ENCODE results near the gene CDH4.
A peak's percentile ranks its signal among the peaks of the same experiment; 100 is the strongest.

The CDH4 gene

DNA sequence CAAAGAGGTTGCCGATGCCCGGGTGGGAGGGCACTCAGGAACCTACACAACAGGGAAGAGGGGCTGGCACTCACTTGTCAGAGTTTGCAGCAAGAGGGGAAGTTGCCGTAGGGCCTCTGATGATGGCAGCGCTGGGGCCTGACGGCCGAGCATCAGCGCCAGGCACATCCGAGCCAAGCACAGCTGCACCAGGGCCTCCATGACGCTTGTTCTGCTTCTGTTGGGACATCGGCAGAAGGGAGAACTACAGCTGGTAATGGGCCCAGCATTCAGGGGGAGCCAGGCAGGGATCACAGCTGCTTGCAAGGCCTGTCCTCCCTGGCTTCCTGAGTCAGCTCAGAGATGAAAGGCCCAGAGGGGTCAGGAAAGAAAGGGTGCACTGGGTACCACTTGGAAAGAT, 367.7 kb downstream of the CDH4 start:
- no peak for DNase-seq

DNA sequence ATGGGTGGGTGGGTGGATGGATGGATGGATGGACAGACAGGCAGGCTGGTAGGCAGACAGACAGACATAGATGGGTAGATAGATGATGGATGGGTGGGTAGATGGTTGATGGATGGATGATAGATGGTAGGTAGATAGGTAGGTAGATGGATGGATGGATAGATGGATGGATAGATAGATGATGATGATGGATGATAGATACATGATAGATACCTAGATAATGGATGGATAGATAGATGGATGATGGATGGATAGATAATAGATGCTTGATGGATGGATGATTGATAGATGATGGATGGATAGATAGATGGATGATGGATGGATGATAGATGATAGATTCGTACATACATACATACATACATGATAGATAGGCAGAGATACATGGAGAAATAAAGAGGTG, 368.1 kb downstream of the CDH4 start:
- no peak for DNase-seq

DNA sequence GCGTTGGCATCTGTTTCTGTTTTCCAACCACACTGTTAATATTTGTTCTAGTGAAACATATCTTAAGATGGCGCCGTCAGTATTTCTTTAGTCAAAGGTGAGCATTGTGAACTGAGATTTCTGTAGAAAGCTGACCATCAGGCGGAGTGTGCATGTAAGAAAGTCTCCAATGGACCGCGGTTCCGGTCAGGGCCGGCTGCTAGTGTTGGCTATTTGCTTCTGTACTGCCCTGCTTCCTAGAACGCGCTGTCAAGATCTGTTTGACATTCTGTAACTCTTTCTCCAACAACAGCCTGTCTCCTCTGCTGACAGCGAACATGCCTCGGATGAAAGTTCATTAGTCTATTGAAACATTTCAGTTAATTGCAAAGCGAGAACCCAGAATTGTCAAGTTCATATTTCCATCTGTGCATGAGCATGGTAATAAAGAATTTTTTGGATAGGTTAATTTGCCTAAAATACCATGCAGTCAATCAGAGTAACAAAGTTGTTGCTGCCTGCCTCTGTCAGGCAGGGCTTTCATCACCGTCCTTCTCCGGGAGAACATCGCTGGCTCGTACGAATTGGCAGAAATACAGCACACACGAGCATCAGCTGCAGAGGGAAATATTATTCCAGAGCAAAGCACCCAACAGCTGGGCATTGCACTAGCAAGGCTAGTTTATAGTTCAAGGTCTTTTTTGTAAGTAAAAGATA, 369.1 kb downstream of the CDH4 start:
- no peak for DNase-seq

DNA sequence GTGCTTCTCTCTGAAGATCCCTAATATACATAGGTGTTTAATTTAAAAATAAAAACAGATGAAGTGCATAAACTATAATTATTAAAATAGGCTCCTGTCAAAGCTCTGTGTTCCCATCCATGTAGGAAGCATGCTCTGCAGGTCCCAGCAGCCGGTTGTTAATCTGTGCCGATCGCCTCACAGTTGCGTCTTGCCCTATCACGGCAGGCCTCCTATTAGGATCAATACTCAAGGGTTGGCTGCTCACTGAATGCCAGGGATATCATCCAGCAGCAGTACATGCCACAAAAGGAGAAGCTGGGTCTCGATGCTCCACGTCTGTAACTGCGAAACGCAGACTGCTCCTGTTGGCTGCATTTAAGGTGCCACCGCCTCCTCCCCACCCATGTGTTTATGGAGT, 369.8 kb downstream of the CDH4 start:
- DNase-seq: no peak

DNA sequence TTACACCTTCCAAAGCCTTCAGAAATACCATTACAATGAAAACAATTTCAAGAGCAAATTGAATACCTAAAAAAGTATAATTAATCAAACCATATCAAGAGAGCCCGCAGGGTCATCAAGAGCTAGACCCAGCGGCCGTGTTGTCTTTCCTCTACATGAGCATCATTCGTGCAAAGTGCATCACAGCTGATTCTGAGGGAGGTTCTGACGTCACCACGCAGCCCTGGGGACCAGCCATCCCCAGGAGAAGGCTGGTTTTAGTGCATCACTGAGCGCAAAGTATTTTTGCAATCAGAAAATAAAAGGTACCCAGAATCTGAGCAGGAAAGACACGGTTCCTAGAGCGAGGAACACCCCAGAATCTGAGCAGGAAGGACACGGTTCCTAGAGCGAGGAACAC, 371.4 kb downstream of the CDH4 start:
- no peak for DNase-seq

DNA sequence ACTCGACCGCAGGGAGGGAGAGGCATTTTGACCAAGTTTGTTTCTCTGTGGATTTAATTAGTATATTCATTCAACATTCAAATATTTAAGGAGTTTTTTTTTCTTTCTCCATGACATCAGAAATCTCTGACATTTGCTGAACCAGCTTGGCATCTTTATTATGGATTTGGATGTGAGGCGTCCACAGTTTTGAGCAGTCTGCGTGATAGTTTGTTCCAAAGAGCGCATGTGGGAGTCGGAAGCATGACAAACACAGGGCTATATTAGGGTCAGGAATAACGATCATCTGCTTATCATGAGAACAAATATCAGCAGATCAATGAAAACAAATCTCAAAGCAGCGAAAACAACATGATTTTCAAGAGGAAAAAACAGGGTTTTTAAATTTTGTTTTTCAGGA, 373.2 kb downstream of the CDH4 start:
- no peak for DNase-seq

DNA sequence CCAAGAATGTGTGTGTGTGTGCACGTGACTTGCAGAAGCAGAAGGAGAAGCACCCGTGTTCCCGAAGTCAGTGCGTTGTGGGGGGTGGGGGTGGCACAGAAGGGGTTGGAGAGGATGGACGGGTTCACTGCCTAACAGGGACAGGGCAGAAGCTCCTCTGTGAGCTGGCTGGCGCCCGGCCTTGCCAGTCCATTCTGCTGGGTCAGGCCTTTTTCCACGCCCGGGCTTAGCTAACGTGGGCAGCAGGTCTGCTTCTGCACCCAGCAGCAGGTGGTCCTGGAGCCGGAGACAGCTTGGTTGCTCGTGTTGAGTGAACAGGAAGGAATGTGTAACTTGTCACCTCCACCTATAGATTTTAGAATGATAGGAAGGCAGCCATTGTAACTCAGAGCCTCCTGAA, 374.4 kb downstream of the CDH4 start:
- no peak for DNase-seq

DNA sequence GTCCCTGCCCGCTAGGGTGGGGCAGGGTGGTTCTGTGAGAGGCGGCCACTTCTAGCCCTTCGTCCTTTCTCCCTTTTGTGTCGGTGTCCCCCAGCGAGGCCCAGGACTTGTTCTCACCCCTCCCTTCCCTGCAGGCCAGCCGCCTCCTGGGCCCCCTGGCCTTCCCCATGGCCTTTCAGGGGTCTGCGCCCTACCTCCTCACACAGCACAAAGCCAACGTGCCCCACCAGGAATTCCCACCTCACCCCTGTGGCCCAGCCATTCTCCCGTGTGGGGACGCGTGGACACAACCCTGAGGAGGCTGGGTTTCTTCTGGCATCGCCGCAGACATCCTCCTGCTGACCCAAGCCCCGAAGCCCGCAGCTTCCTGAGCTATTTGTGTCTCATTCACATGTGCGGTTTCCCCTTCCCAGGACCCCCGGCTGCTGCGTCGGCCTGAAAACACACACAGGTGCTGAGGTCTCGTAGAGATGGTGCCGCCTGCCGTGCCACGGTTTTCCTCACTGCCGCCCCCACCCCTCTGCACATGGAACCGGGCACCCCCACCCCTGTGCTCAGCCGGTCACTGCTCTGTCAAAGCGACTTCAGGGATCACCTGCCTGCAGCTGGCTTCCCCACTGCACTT, 375.8 kb downstream of the CDH4 start:
- no peak for DNase-seq

DNA sequence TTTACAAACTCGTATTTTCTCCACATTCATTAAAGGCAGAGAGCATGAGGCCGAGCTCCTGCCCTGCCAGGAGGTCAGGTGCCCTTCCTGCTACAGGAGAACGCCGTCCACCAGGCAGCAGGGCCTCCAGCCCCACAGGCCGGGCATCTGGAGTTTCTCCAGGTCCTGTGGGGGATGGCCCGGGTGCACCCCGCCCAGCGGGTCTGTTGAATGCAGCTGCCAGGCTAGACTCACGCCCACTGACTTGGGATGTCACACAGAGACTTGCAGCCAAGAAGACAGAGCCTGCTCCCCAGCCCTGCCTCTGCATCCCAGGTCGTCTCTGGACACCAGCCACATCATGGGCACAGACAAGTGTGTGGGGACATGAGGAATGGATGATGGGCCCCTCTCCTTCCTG, 376.4 kb downstream of the CDH4 start:
- no peak for DNase-seq

DNA sequence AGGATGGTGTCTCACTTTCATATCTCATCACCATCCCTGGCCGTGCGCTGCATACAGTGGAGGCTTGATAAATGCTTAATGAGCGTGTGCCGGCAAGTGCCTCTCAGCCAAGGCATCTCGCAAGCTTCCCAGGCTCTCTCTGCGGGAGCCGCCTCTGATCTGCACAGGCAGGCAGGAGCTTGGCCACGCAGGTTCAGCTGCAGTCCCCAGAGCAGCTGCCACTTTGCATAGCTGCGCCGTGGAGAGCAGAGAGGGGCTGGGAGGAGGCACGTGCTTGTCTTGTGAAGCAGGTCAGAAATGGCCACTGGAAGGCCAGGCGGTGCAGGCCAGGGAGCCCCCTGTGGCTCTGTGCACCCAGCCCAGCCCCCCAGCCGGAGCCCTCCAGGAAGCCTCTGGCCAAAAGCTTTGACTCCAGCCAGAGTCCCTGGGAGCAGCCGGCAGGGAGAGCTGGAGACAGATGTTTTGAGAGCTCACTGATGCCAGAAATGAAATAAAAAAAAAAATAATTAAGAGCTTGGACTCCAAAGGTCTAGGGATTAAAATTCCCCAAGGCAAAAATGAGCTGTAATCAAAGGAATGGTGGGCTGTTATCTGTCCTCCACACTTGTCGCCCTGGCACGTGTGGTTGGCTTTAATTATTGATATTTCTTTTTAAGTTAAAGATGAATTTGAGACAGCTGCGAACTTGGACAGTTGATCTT, 377.0 kb downstream of the CDH4 start:
- DNase-seq: peak; percentile 27

DNA sequence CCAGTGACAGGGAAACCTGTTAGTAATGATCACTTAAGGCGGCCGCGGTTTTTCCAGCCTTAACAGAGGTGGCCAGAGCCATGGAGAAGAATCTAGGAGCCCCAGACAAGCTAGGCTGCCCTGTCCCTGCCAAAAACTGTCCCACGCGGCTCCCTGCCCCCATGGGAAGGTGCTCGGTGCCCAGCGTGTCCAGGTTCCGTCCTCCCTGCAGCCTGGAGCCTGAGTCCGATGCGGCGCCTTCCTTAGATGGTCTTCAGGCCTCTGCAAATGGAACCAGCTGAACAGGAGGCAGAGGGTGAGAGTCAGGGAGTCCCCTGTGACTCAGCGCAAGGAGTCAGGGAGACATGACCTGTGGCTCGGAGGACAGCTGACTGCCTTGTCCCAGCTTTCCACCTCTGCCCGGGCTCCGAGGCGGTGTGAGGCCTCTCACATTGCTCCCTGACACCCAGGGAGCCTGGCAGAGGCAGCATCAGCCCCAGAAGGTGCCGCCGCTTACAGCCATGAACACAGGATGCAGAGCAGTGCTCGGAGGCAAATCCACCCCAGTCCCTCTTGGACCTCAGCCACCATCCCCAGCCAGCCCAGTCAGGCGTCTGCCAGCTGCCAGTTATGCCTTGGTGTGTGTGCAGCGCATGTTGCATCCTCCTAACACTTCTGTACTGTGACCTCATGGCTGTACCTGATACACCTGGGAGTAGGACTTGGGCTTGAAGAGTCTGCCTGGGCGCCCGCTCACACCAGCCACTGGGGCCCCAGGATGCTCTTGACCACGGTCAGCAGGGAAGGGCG, 377.7 kb downstream of the CDH4 start:
- DNase-seq: no peak

DNA sequence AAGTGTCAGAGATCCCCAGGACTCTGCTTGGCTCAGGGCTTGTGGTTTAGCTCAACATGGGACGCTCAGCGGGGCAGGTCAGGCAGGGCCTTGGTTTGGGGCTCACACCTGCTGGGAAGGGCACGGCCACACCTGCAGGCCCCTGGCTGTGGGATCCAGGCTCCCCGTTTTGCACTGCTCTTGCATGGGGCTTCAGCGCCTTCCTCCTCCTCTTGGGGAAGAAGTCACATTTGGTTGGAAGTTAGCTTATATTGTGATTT, 378.3 kb downstream of the CDH4 start:
- no peak for DNase-seq

DNA sequence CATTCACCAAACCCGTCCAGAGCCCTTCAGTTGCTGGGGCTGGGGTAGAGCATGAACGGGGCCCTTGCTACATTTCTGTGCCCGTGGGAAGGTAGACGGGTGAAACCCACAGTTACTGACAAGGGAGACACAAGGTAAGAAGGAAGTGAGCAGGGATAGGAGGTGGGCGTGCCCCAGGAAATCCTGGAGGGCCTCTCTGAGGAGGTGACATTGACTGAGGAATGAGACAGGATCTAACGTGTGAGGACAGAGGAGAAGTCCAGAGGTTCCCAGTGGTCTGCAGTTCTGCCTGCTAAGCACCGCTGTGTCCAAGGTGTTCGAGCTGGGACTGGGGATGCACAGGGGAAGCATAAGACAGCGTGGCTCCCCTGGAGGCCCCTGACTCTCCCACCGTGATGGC, 378.8 kb downstream of the CDH4 start:
- DNase-seq: no peak

DNA sequence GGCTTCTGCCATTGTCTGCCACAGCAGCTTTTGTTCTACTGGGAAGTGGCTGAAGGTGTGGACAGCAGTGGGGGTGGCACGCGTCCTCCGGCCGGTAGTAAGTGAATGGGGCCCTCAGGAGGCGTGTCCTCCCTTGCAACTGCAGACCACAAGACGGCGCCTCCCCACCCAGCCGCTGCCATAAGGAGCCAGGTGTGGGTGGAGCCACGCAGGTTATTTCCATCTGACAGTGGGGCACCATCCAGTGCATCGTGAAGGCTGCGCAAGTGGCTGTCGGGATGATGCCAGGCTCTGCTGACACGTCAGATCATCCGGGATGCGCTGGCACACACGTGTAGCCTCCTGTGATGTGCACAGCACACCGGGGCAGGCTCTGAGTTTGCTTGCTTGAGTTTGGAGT, 379.7 kb downstream of the CDH4 start:
- no peak for DNase-seq

DNA sequence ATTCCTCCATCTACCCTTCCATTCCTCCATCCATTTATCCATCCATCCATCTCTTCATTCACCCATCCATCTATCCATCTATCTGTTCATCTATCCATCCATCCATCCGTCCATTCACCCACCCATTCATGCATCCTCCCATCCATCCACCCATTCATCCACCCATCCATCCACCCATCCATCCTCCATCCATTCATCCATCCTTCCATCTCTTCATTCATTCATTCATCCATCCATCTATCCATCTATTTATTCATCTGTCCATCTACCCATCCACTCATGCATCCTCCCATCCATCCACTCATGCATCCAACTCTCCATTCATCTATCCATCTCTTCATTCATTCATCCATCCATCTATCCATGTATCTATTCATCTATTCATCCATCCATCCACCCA, 380.9 kb downstream of the CDH4 start:
- DNase-seq: no peak

DNA sequence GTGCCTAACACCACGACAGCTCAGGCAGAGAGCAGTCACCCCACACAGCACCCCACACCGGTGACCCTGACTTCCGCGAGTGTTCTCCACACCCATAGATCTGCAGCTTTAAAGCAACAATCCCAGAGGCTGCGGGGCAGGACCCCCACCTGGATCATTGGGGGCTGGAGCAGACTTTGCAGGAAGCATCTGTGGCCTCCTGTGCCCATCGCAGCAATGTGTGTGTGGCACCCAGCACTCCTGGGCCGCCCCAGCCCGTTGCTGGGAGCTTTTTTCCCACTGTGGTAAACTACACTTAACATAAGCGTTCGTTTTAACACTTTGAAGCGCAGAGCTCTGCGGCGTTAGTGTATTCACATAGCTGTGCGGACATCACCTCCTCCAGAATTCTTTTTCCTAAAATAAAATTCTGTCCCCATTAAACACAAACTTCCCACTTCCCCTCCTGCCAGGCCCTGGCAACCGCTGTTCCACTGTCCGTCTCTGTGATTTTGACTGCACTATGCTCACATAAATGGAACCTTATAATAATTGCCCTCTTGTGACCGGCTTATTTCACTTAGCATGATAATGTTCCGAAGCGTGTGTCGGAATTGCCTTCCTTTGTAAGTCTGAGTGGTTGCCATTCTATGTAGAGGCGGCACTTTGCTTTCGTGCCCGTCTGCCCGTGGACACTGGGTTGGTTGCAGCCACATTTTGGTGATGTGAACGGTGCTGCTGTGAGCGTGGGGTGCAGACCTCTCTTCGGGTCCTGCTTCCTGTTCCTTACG, 382.5 kb downstream of the CDH4 start:
- no peak for DNase-seq

DNA sequence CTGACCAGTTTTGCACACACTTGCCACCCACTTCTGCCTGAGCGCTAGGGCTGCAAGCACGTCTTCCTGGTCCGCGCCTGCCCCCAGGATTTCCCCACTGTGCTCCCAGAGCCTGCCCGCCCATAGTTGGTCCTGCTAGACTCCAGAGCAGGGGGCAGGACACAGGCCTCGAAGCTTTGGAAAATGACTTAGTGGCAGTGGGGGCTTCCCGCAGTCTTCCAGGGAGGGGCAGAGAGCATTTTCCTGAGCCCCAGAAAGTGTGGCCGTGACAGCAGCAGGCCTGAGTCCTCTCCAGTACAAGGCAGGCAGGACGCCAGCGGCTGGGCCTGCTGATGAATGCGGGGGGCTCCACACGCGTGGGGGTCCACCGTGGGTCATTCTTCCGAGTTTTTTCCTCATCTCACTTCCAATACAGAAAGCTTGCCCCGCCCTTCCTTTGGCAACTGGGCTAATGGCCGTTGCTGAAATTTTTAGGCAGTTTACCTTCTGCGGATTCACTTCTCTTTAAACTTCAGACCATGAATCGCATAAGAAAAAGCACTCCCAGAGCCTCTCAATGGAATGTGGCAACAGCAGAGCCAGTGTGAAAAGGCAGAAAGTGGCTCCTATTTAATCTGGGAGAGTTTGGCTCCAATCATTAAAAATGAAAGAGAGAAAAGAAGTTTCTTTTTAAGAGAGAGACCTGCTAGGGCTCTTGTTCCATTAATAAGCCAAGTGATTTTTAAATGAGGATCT, 383.8 kb downstream of the CDH4 start:
- DNase-seq: no peak

DNA sequence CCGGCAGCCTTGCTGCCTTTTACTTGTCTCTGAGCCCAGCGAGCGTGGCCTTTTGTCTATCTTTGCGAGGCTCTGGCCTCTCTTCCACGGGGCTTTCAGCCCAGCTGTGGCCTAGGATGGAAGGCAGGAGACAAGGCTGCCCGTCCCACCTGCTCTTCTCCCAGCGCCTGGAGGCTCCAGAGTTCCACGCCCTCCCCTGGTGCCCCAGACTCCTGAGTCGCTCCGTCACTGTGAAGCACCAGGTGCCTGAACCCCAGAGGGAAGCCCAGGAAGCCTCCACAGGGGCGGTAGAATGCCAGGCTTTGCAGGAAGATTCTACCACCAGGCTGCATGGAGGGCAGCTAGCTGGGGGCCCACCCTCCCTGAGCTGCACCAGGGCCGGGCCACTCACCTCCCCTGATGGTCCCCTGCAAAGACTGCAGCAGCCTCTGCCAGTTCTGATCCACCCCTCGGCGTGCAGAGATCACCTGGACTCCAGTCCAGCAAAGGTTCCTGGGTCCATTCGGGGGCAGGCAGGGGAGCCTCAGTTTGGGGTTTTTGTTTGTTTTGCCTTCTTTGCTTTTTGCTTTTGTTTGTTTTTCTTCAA, 384.6 kb downstream of the CDH4 start:
- no peak for DNase-seq

DNA sequence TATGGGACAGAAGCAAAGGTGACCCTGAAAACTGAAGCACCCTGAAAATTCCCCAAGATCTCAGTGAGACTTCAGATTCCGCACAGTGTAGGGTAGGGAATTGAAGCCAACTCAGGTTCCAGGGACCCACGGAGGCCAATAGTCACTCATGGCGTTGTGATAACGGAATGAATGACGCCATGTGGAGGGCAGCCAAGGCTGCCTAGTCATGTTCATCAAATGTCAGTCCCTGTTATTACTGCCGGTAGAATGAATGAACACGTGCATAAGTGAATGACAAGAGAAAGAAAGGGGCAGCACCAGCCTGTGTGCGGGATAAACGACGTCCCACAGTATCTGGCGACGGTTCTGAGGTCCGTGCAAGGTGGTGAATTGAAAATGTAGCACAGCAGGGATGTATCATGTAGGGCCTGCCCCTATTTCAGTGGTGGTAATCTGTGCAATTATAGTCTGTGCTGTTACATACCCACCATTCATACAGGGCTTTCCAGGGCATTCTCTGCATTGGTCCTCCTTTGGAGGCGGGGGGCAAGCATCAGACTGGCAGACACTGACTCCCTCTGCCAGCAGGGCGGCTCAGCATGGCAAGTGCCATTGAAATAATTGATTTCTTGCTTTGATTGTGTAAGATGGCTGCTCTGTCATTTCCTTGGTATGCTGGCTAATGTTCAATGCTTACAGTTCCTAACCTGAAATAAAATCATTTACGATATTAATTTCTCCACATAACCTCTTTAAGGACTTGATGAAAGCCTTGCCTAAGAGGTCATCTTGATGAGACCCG, 386.9 kb downstream of the CDH4 start:
- DNase-seq: no peak

DNA sequence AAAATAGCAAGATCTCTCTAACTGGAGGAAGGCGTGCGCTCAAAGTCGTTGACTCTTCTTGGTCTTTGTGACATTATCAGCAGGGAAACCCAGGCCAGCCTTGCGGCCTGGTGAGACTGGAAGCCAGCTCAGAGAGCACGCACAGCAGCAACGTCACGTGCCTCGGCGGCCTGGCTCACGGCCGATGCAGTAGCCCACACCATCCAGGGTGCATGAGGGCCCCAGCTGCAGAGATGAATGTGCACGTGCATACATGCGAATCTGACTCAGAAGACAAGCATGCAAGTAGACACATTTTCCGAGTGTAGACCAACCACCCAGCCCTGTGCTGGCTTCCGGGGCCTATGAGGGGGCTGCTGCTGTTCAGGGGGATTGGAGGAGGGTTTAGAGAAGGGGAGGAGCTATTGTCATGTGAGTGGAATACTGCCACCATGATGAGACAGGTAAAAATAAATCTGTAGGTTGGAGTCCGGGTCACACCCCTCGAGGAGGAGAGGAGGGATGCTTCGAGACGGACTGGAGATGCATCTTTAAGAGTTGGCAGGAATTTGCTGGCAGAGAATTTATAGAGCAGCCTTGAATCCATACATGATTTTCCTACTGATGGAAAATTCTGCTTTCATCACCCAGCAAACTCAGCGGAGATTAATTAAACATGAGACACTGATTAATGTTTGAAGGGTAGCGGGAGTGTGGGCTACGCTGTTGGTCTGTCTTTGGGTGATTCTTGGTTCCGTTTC, 388.2 kb downstream of the CDH4 start:
- DNase-seq: no peak

DNA sequence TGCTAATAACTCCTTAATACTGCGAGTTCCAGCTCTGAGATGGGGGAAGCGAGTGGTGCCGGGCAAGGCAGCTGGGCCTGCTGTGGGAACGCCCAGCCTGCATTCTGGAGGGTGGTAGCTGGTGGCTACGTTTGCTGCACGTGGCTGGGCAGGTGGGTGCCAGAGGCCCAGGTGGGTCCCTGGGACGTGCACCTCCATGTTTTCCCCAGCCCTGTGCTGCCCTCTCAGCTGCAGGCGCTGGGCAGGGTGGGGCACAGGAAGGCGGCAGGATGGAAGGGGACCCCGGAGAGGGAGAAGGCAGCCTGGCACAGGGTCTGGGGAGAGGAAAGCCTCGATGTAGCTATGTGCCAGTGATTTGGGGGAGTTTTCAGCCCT, 388.8 kb downstream of the CDH4 start:
- no peak for DNase-seq

Data from NCI-H345 (cell line).